ENCODE measurements around the gene PDE4D. TPM values are rescaled to one million over a fixed set of nuclear protein-coding genes. Genes with fewer than 3 reads are reported as not detected.

The PDE4D gene
- total RNA-seq, 4 donors from 2014 or later, result 14.7 to 36.3 (median 24.7) TPM

GRCh38 chr5:59354811-59355210, 538.7 kb downstream of the PDE4D start:
- Histone ChIP-seq H3K27me3 (no peaks in the 10 kb centered on the region), H3K27ac (no peak overlapping the region), H3K4me3 (replicated peaks in 1 of 3) (no peak overlapping the region), H3K4me1 (peaks cover 16 to 21% of the 10 kb centered on the region in 2 donors), H3K9me3 (no peaks in the 10 kb centered on the region), H3K36me3 (no peaks in the 10 kb centered on the region)
- no peak for DNase-seq
- no peak for TF ChIP-seq POLR2A (IDR thresholded peaks at IDR 0.05)
- TF ChIP-seq, protein P1, sequence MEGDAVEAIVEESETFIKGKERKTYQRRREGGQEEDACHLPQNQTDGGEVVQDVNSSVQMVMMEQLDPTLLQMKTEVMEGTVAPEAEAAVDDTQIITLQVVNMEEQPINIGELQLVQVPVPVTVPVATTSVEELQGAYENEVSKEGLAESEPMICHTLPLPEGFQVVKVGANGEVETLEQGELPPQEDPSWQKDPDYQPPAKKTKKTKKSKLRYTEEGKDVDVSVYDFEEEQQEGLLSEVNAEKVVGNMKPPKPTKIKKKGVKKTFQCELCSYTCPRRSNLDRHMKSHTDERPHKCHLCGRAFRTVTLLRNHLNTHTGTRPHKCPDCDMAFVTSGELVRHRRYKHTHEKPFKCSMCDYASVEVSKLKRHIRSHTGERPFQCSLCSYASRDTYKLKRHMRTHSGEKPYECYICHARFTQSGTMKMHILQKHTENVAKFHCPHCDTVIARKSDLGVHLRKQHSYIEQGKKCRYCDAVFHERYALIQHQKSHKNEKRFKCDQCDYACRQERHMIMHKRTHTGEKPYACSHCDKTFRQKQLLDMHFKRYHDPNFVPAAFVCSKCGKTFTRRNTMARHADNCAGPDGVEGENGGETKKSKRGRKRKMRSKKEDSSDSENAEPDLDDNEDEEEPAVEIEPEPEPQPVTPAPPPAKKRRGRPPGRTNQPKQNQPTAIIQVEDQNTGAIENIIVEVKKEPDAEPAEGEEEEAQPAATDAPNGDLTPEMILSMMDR (IDR thresholded peaks at IDR 0.05), result no peak
- 80 to 85% methylated on average over 1 of the region's 1 CpG for WGBS, 2 donors
- intact Hi-C loops (cut with DNase I), result no loop called here

- no peak for DNase-seq
- no peaks in the 10 kb centered on the region for H3K27me3 ChIP-seq
- intact Hi-C loops (cut with DNase I), result no loop called here
- peaks cover 16 to 21% of the 10 kb centered on the region in 2 donors for H3K4me1 ChIP-seq
- H3K27ac ChIP-seq, result no peak overlapping the region
- 86 to 97% methylated on average over 5 of the region's 5 CpGs for WGBS, 2 donors
- no peak overlapping the region for H3K4me3 ChIP-seq (replicated peaks in 1 of 3)
- TF ChIP-seq, protein P1 (IDR thresholded peaks at IDR 0.05), result no peak
- TF ChIP-seq POLR2A (IDR thresholded peaks at IDR 0.05), result no peak
- H3K9me3 ChIP-seq, result no peaks in the 10 kb centered on the region
- H3K36me3 ChIP-seq, result no peaks in the 10 kb centered on the region
These were observed 539.3 kb downstream of the PDE4D start for GRCh38 chr5:59354274-59354673.

- intact Hi-C loops (cut with DNase I), result no loop called here
- DNase-seq, result no peak
- TF ChIP-seq, protein P1 (IDR thresholded peaks at IDR 0.05), result no peak
- TF ChIP-seq POLR2A (IDR thresholded peaks at IDR 0.05), result no peak
- 58 to 79% methylated on average over 4 of the region's 4 CpGs for WGBS, 2 donors
- Histone ChIP-seq H3K4me3 (replicated peaks in 1 of 3) (no peak overlapping the region), H3K36me3 (no peaks in the 10 kb centered on the region), H3K4me1 (peaks cover 0 to under 1% of the 10 kb centered on the region in 2 donors), H3K9me3 (no peaks in the 10 kb centered on the region), H3K27me3 (no peaks in the 10 kb centered on the region), H3K27ac (no peak overlapping the region)
These were observed 542.3 kb downstream of the PDE4D start for GRCh38 chr5:59351076-59351794.

GRCh38 chr5:59348189-59348588, 545.3 kb downstream of the PDE4D start:
- intact Hi-C loops (cut with DNase I), result no loop called here
- H3K36me3 ChIP-seq, result no peaks in the 10 kb centered on the region
- no peak overlapping the region for H3K27ac ChIP-seq
- no peaks in the 10 kb centered on the region for H3K27me3 ChIP-seq
- no peak overlapping the region for H3K4me3 ChIP-seq (replicated peaks in 1 of 3)
- H3K4me1 ChIP-seq, result no peaks in the 10 kb centered on the region
- no peaks in the 10 kb centered on the region for H3K9me3 ChIP-seq
- DNase-seq, result no peak
- TF ChIP-seq, protein P1 (IDR thresholded peaks at IDR 0.05), result no peak
- TF ChIP-seq POLR2A (IDR thresholded peaks at IDR 0.05), result no peak

GRCh38 chr5:59346982-59347381, 546.5 kb downstream of the PDE4D start:
- TF ChIP-seq, protein P1 (IDR thresholded peaks at IDR 0.05), result no peak
- TF ChIP-seq POLR2A (IDR thresholded peaks at IDR 0.05), result no peak
- WGBS, 2 donors, result 59 to 60% methylated on average over 1 of the region's 1 CpG
- H3K27me3 ChIP-seq, result no peaks in the 10 kb centered on the region
- no peaks in the 10 kb centered on the region for H3K36me3 ChIP-seq
- H3K4me3 ChIP-seq (replicated peaks in 1 of 3), result no peak overlapping the region
- H3K4me1 ChIP-seq, result no peaks in the 10 kb centered on the region
- H3K27ac ChIP-seq, result no peak overlapping the region
- DNase-seq, result no peak
- intact Hi-C loops (cut with DNase I), result no loop called here
- H3K9me3 ChIP-seq, result no peaks in the 10 kb centered on the region
